CD8-positive, alpha-beta memory T cell (primary cell): ENCODE measurements around the gene NPAS3. TPM values are rescaled to one million over a fixed set of nuclear protein-coding genes. Genes with fewer than 3 reads are reported as not detected.
A peak's percentile ranks its signal among the peaks of the same experiment; 100 is the strongest.

ENCODE experiments used
- CTCF ChIA-PET: fragments of 350-600 bp; sonication (Branson Sonifier 250); formaldehyde crosslinking; loops from one replicate; lab custom pipeline; 2021; ENCODE audit warnings: antibody characterized with exemption; lab: Charles Lee
- POLR2A ChIA-PET: fragments of 350-600 bp; sonication (Branson Sonifier 250); formaldehyde crosslinking; loops from one replicate; lab custom pipeline; 2021; ENCODE audit warnings: antibody characterized with exemption; lab: Charles Lee
- DNase-seq, 5 donors: peaks; one replicate each; pipeline versions ENCODE4 v3.0.0 to v3.0.0-alpha.2; 2020 to 2022; ENCODE audit warnings: mixed read lengths in 1 of 5
- H3K27ac ChIP-seq: one replicate; pipeline ENCODE4 v1.7.0; 2013; ENCODE audit warnings: low read depth, mild to moderate bottlenecking, low read length, moderate library complexity
- H3K27me3 ChIP-seq: 2 replicates; pipeline ENCODE4 v1.7.0; 2013; ENCODE audit warnings: low read length, mild to moderate bottlenecking; ENCODE audit not compliant: insufficient read depth, poor library complexity, severe bottlenecking
- H3K36me3 ChIP-seq: 2 replicates; pipeline ENCODE4 v1.7.0; 2013; ENCODE audit warnings: mild to moderate bottlenecking, low read length, moderate library complexity; ENCODE audit not compliant: insufficient read depth
- H3K4me1 ChIP-seq: 2 replicates; pipeline ENCODE4 v1.7.0; 2013; ENCODE audit warnings: mild to moderate bottlenecking, low read length, moderate library complexity; ENCODE audit not compliant: insufficient read depth
- H3K4me3 ChIP-seq: 2 replicates; pipeline ENCODE4 v1.7.0; 2013; ENCODE audit warnings: mild to moderate bottlenecking, low read length
- H3K9me3 ChIP-seq: 2 replicates; pipeline ENCODE4 v1.7.0; 2013; ENCODE audit warnings: mild to moderate bottlenecking, low read length
- H3K27ac Mint-ChIP-seq, 8 donors: one replicate each; pipeline ENCODE4 v1.8.0; 2020 to 2021; ENCODE audit warnings: mixed read lengths in 8 of 8, mild to moderate bottlenecking in 6 of 8, inconsistent platforms in 3 of 8, moderate library complexity in 3 of 8
- H3K27me3 Mint-ChIP-seq, 2 donors: one replicate each; pipeline ENCODE4 v1.8.0; 2020 to 2021; ENCODE audit warnings: mixed read lengths in 2 of 2, mild to moderate bottlenecking in 1 of 2, moderate library complexity in 1 of 2
- H3K36me3 Mint-ChIP-seq, 3 donors: one replicate each; pipeline ENCODE4 v1.8.0; 2020 to 2021; ENCODE audit warnings: mixed read lengths in 3 of 3, inconsistent platforms in 1 of 3, mild to moderate bottlenecking in 1 of 3
- H3K4me1 Mint-ChIP-seq, 3 donors: one replicate each; pipeline ENCODE4 v1.8.0; 2020 to 2021; ENCODE audit warnings: mixed read lengths in 3 of 3, inconsistent platforms in 1 of 3, mild to moderate bottlenecking in 1 of 3
- H3K4me3 Mint-ChIP-seq, 7 donors: one replicate each; pipeline ENCODE4 v1.8.0; 2020 to 2021; ENCODE audit warnings: mixed read lengths in 7 of 7, mild to moderate bottlenecking in 6 of 7, moderate library complexity in 4 of 7, inconsistent platforms in 2 of 7
- H3K9me3 Mint-ChIP-seq, 5 donors: one replicate each; pipeline ENCODE4 v1.8.0; 2020 to 2022; ENCODE audit warnings: mixed read lengths in 5 of 5, mild to moderate bottlenecking in 3 of 5, moderate library complexity in 2 of 5, inconsistent platforms in 1 of 5
- polyA plus RNA-seq: library from polyadenylated mRNA; unstranded; fragments of 300-500 nt; fragmentation: Illumina TruSeq; gene quantifications from one replicate; pipeline ENCODE4 v1.2.3, GENCODE V29; 2021
- total RNA-seq, 2 experiments: library from RNA; stranded (reverse); gene quantifications; one replicate each; pipeline ENCODE4 v1.2.3, GENCODE V29; 2021

NPAS3 gene
- total and polyA plus RNA-seq, 3 experiments from 2014 or later = not detected

DNA sequence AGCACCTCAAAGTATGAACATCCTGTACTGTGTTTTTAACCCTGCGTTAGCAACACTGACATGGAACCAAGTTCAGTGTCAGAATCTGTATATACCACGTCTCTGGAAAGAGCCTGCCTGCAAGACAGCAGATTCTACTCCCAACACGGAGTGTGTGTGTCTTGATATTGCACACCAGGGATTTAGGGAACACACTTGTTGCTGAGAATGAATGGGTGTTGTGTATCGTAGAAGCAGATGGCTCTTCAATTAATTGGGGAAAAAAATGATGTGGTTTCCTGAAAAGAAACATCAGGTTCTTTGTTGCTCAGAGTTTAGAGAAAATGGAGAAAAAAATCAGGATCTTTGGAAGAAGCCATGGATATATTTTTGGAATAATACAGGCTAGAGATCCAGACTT, 841.4 kb downstream of the NPAS3 start:
- no peak for DNase-seq
- H3K4me3 Mint-ChIP-seq = no peak overlapping the region
- ChIA-PET POLR2A (no interaction called here), CTCF (no interaction called here)
- H3K27ac Mint-ChIP-seq = no peak overlapping the region
- H3K27me3 Mint-ChIP-seq = peaks cover 0 to 2% of the 10 kb centered on the region in 2 donors
- Histone ChIP-seq H3K36me3 (no peaks in the 10 kb centered on the region), H3K9me3 (no peaks in the 10 kb centered on the region), H3K27ac (no peak overlapping the region), H3K4me3 (no peak overlapping the region), H3K4me1 (no peaks in the 10 kb centered on the region), H3K27me3 (no peaks in the 10 kb centered on the region)
- H3K36me3 Mint-ChIP-seq = no peaks in the 10 kb centered on the region
- no peaks in the 10 kb centered on the region for H3K4me1 Mint-ChIP-seq
- peaks cover 0 to 8% (median 0%) of the 10 kb centered on the region in 5 donors for H3K9me3 Mint-ChIP-seq

- no peaks in the 10 kb centered on the region for H3K4me1 Mint-ChIP-seq
- peaks cover 0 to 12% (median 0%) of the 10 kb centered on the region in 5 donors for H3K9me3 Mint-ChIP-seq
- H3K27me3 ChIP-seq = no peaks in the 10 kb centered on the region
- H3K27ac Mint-ChIP-seq = no peak overlapping the region
- no peak overlapping the region for H3K4me3 ChIP-seq
- no peaks in the 10 kb centered on the region for H3K9me3 ChIP-seq
- H3K27me3 Mint-ChIP-seq = peaks cover 0 to 2% of the 10 kb centered on the region in 2 donors
- CTCF ChIA-PET = no interaction called here
- POLR2A ChIA-PET = no interaction called here
- no peak overlapping the region for H3K27ac ChIP-seq
- no peaks in the 10 kb centered on the region for H3K36me3 Mint-ChIP-seq
- H3K4me1 ChIP-seq = no peaks in the 10 kb centered on the region
- no peak overlapping the region for H3K4me3 Mint-ChIP-seq
- DNase-seq = no peak
- no peaks in the 10 kb centered on the region for H3K36me3 ChIP-seq
Measured at GRCh38 chr14:33781236-33781635, 842.6 kb downstream of the NPAS3 start.

DNA sequence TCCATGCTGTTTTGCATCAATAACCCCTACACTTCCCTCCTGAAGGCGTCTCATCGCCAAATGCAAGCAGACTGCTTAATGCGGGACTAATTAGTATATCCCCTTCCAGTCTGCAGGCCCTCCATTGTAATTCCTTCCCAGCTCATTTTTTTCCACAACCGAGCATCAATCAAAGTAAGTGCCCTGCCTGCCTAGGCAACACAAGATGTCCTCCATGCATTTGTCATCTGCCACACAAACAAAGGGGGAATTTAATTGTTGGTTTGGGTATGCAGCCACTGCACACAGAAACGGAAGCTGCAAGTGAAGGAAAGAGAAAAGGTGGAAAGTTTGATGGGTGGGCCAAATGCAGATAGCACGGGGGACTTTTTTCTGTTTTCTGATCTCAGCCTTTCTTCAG, 844.2 kb downstream of the NPAS3 start:
- H3K4me3 Mint-ChIP-seq = no peak overlapping the region
- H3K27me3 ChIP-seq = no peaks in the 10 kb centered on the region
- no peaks in the 10 kb centered on the region for H3K36me3 ChIP-seq
- no peaks in the 10 kb centered on the region for H3K4me1 Mint-ChIP-seq
- no peak overlapping the region for H3K27ac Mint-ChIP-seq
- H3K36me3 Mint-ChIP-seq = no peaks in the 10 kb centered on the region
- no peak overlapping the region for H3K4me3 ChIP-seq
- no peaks in the 10 kb centered on the region for H3K27me3 Mint-ChIP-seq
- no peak for DNase-seq
- ChIA-PET CTCF (interaction anchor here (1.6 kb wide), 1 partner anchor 10 kb away, joined by 11 read pairs; no protein-coding TSS in a partner anchor), POLR2A (no interaction called here)
- H3K27ac ChIP-seq = no peak overlapping the region
- H3K4me1 ChIP-seq = no peaks in the 10 kb centered on the region
- H3K9me3 ChIP-seq = no peaks in the 10 kb centered on the region
- peaks cover 0 to 10% (median 0%) of the 10 kb centered on the region in 5 donors for H3K9me3 Mint-ChIP-seq

GRCh38 chr14:33786091-33786825, 847.6 kb downstream of the NPAS3 start:
- Mint-ChIP-seq H3K9me3 (peaks cover 0 to 8% (median 0%) of the 10 kb centered on the region in 5 donors), H3K27me3 (no peaks in the 10 kb centered on the region), H3K27ac (no peak overlapping the region), H3K4me1 (peaks cover 0 to 3% (median 3%) of the 10 kb centered on the region in 3 donors), H3K4me3 (no peak overlapping the region), H3K36me3 (no peaks in the 10 kb centered on the region)
- no peak overlapping the region for H3K27ac ChIP-seq
- no peaks in the 10 kb centered on the region for H3K9me3 ChIP-seq
- H3K36me3 ChIP-seq = no peaks in the 10 kb centered on the region
- H3K4me1 ChIP-seq = no peaks in the 10 kb centered on the region
- H3K27me3 ChIP-seq = no peaks in the 10 kb centered on the region
- ChIA-PET CTCF (no interaction called here), POLR2A (no interaction called here)
- H3K4me3 ChIP-seq = no peak overlapping the region
- no peak for DNase-seq

GRCh38 chr14:33788161-33788560, 849.5 kb downstream of the NPAS3 start:
- CTCF ChIA-PET = no interaction called here
- Mint-ChIP-seq H3K36me3 (no peaks in the 10 kb centered on the region), H3K9me3 (peaks cover 0 to 8% (median 0%) of the 10 kb centered on the region in 5 donors), H3K4me3 (no peak overlapping the region), H3K27me3 (peaks cover 4 to 16% of the 10 kb centered on the region in 2 donors), H3K4me1 (peaks cover 11 to 21% (median 18%) of the 10 kb centered on the region in 3 donors), H3K27ac (no peak overlapping the region)
- POLR2A ChIA-PET = no interaction called here
- Histone ChIP-seq H3K9me3 (no peaks in the 10 kb centered on the region), H3K27me3 (no peaks in the 10 kb centered on the region), H3K4me1 (peaks cover 6% of the 10 kb centered on the region), H3K27ac (no peak overlapping the region), H3K36me3 (no peaks in the 10 kb centered on the region), H3K4me3 (no peak overlapping the region)
- no peak for DNase-seq

DNA sequence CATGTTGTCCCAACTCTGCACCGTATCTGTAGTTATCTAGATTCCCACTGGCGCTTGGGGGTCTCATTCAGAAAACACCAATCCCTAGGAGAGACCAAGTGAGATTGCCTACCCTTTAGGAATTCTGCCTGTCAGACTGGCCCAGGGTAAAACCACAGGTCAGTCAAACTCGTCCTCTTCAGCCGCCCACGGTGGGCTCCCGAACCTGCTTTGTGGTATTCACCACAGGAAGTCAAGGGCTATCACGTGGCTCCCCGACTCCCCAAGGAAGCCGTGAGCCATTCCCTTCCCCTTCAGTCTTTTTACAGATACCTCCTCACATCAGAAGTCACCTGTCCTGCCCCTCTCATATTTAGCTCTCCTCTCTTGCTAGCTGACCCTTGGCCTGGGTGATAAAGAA, 852.3 kb downstream of the NPAS3 start:
- Mint-ChIP-seq H3K36me3 (no peaks in the 10 kb centered on the region), H3K9me3 (no peaks in the 10 kb centered on the region), H3K4me1 (peaks cover 12 to 21% (median 18%) of the 10 kb centered on the region in 3 donors), H3K27me3 (peaks cover 4 to 25% of the 10 kb centered on the region in 2 donors), H3K27ac (peak overlapping the region in 1 of 8 donors; percentile 78), H3K4me3 (no peak overlapping the region)
- CTCF ChIA-PET = no interaction called here
- H3K4me1 ChIP-seq = peaks cover 6% of the 10 kb centered on the region
- no peaks in the 10 kb centered on the region for H3K36me3 ChIP-seq
- no peak for DNase-seq
- H3K4me3 ChIP-seq = no peak overlapping the region
- no peaks in the 10 kb centered on the region for H3K9me3 ChIP-seq
- H3K27me3 ChIP-seq = no peaks in the 10 kb centered on the region
- H3K27ac ChIP-seq = no peak overlapping the region
- POLR2A ChIA-PET = no interaction called here

DNA sequence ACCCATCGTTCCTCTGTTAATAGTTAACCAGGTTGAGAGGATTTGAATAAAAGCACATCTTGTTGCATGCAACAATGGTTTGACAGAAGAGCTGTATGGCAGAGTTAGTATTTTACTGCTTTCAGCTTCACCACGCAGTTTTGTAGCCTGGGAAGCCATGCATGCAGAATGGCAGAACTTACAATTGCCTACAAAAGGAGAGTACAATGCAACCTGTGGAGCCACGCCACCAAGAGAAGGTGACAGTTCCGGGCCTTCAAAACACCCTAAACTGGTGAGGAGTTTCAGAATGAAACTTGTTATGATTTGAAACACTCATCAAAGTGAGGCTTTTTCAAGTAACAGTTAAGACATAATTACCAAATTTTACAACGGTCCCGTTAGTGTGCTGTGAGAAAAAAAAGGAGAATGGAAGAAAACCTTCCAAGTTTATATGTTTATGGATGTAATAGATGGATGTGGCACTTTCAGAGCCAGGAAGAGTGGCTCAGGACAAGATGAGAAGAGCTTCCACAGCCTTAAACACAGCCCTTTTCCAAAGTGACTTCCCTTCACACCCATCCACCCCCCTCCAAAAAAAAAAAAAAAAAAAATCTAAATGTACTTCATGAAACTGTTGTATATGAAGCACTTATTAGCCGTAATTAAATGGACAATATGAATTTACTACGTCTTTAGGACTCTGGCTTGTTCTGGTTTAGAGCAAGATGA, 853.5 kb downstream of the NPAS3 start:
- no peaks in the 10 kb centered on the region for H3K36me3 ChIP-seq
- peaks cover 6% of the 10 kb centered on the region for H3K4me1 ChIP-seq
- H3K36me3 Mint-ChIP-seq = no peaks in the 10 kb centered on the region
- H3K9me3 ChIP-seq = no peaks in the 10 kb centered on the region
- no peak overlapping the region for H3K4me3 ChIP-seq
- peaks cover 6 to 25% of the 10 kb centered on the region in 2 donors for H3K27me3 Mint-ChIP-seq
- no peak overlapping the region for H3K27ac Mint-ChIP-seq
- H3K4me1 Mint-ChIP-seq = peaks cover 12 to 21% (median 18%) of the 10 kb centered on the region in 3 donors
- no peaks in the 10 kb centered on the region for H3K27me3 ChIP-seq
- no peak for DNase-seq
- no peaks in the 10 kb centered on the region for H3K9me3 Mint-ChIP-seq
- no peak overlapping the region for H3K27ac ChIP-seq
- ChIA-PET POLR2A (no interaction called here), CTCF (interaction anchor here (0.7 to 1.4 kb wide), 7 partner anchors 8 to 30 kb away, joined by 3 to 11 read pairs (median 4); no protein-coding TSS in a partner anchor)
- H3K4me3 Mint-ChIP-seq = peak overlapping the region in 5 of 7 donors; percentile 8 to 74 (median 61)
